SKM-1 treated with dmso at 0.1 percent for 144 hours (cell line): ENCODE measurements around the gene DIPK1B.

Source experiments
- DNase-seq: peaks from one replicate; lab custom pipeline; 2025; ENCODE audit not compliant: unreplicated experiment; lab: John Stamatoyannopoulos, UW

DIPK1B gene

GRCh38 chr9:136673088-136673974 lies 39.0 kb upstream of the DIPK1B start:
- DNase-seq: no peak

GRCh38 chr9:136673975-136674785 lies 38.2 kb upstream of the DIPK1B start:
- no peak for DNase-seq

GRCh38 chr9:136674786-136675349 lies 37.5 kb upstream of the DIPK1B start:
- DNase-seq: no peak

- no peak for DNase-seq
Observed at GRCh38 chr9:136675477-136676296, 36.7 kb upstream of the DIPK1B start.

GRCh38 chr9:136676297-136676794 lies 36.0 kb upstream of the DIPK1B start:
- no peak for DNase-seq

GRCh38 chr9:136676920-136677686 lies 35.3 kb upstream of the DIPK1B start:
- no peak for DNase-seq

GRCh38 chr9:136678034-136678433 lies 34.3 kb upstream of the DIPK1B start:
- DNase-seq: no peak

GRCh38 chr9:136678624-136679023 lies 33.7 kb upstream of the DIPK1B start:
- no peak for DNase-seq

GRCh38 chr9:136679431-136679941 lies 32.9 kb upstream of the DIPK1B start:
- DNase-seq: no peak

GRCh38 chr9:136681029-136681428 lies 31.3 kb upstream of the DIPK1B start:
- DNase-seq: no peak

GRCh38 chr9:136681945-136682699 lies 30.2 kb upstream of the DIPK1B start:
- no peak for DNase-seq

GRCh38 chr9:136682710-136683109 lies 29.7 kb upstream of the DIPK1B start:
- DNase-seq: no peak

GRCh38 chr9:136683173-136683745 lies 29.1 kb upstream of the DIPK1B start:
- DNase-seq: no peak

- DNase-seq: no peak
Observed at GRCh38 chr9:136683755-136684154, 28.6 kb upstream of the DIPK1B start.

GRCh38 chr9:136684339-136684738 lies 28.0 kb upstream of the DIPK1B start:
- DNase-seq: no peak

GRCh38 chr9:136684799-136685198 lies 27.6 kb upstream of the DIPK1B start:
- no peak for DNase-seq

- DNase-seq: no peak
Observed at GRCh38 chr9:136685216-136685615, 27.2 kb upstream of the DIPK1B start.

- peak; percentile 35 for DNase-seq
Observed at GRCh38 chr9:136685790-136686533, 26.4 kb upstream of the DIPK1B start.
